RWPE1 (cell line): Measurements from ENCODE around the gene RGS6.

ENCODE experiments used
- CTCF ChIA-PET: fragments of 350-600 bp; sonication (Branson Sonifier 250); formaldehyde crosslinking; extraction: SDS; loops from one replicate; lab custom pipeline; 2021; lab: Yijun Ruan, JAX
- POLR2A ChIA-PET: fragments of 400-600 bp; formaldehyde crosslinking; extraction: SDS; loops from one replicate; lab custom pipeline; 2020; ENCODE audit warnings: antibody characterized with exemption; ENCODE audit not compliant: low non-redundant PET; lab: Yijun Ruan, JAX
- DNase-seq: peaks from one replicate; pipeline ENCODE4 v3.0.0; 2012; ENCODE audit warnings: low spot score
- H3K27ac ChIP-seq: fragments of 450-650 bp; 2 replicates; pipeline ENCODE4 v1.5.1; 2017
- CTCF ChIP-seq: fragments of 450-650 bp; conservative IDR thresholded peaks from 2 replicates; pipeline ENCODE4 v1.5.1; 2017; ENCODE audit warnings: low read depth, mild to moderate bottlenecking

The RGS6 gene

GRCh38 chr14:72315714-72316113 lies 383.5 kb downstream of the RGS6 start:
- no peak for TF ChIP-seq CTCF
- no peak overlapping the region for H3K27ac ChIP-seq
- no peak for DNase-seq
- CTCF ChIA-PET: interaction anchor here (0.5 kb wide), 1 partner anchor 144 kb away, joined by 3 read pairs; no protein-coding TSS in a partner anchor
- POLR2A ChIA-PET: no interaction called here

- ChIA-PET CTCF (no interaction called here), POLR2A (no interaction called here)
- DNase-seq: no peak
- no peak overlapping the region for H3K27ac ChIP-seq
- TF ChIP-seq CTCF: no peak
These were observed 386.4 kb downstream of the RGS6 start for GRCh38 chr14:72318648-72319047.

GRCh38 chr14:72332046-72332445 lies 399.8 kb downstream of the RGS6 start:
- DNase-seq: no peak

GRCh38 chr14:72332871-72333270 lies 400.6 kb downstream of the RGS6 start:
- CTCF ChIA-PET: interaction anchor here (0.6 kb wide), 1 partner anchor 33 kb away, joined by 3 read pairs; no protein-coding TSS in a partner anchor
- H3K27ac ChIP-seq: no peak overlapping the region
- no peak for DNase-seq
- no peak for TF ChIP-seq CTCF
- POLR2A ChIA-PET: no interaction called here

More at GRCh38 chr14:72332046-72332445, 399.8 kb downstream of the RGS6 start:
- no peak for TF ChIP-seq CTCF
- ChIA-PET POLR2A (no interaction called here), CTCF (no interaction called here)
- H3K27ac ChIP-seq: no peak overlapping the region

- no peak for DNase-seq
- POLR2A ChIA-PET: no interaction called here
- CTCF ChIA-PET: interaction anchor here (0.6 kb wide), 1 partner anchor 33 kb away, joined by 3 read pairs; no protein-coding TSS in a partner anchor
- TF ChIP-seq CTCF: no peak
- no peak overlapping the region for H3K27ac ChIP-seq
These were observed 401.1 kb downstream of the RGS6 start for GRCh38 chr14:72333357-72333756.

- ChIA-PET POLR2A (no interaction called here), CTCF (no interaction called here)
- no peak for DNase-seq
- H3K27ac ChIP-seq: no peak overlapping the region
- no peak for TF ChIP-seq CTCF
These were observed 404.2 kb downstream of the RGS6 start for GRCh38 chr14:72336311-72336980.
